Measurements from ENCODE around the gene PLEKHA7.
"Not testable (repeated sequence)": the region's sequence is repeated elsewhere in the genome, so short reads cannot be mapped to it uniquely, and the experiment has no call there.

The PLEKHA7 gene

GRCh38 chr11:16911186-16911585, 103.0 kb downstream of the PLEKHA7 start:
- Mint-ChIP-seq H3K4me1 (ENCODE audit: low read depth) (no peaks in the 10 kb centered on the region), H3K27ac (no peak overlapping the region), H3K4me3 (no peak overlapping the region), H3K9me3 (no peaks in the 10 kb centered on the region), H3K27me3 (no peaks in the 10 kb centered on the region), H3K36me3 (ENCODE audit: low read depth) (no peaks in the 10 kb centered on the region)
- intact Hi-C loops (cut with micrococcal nuclease): no loop called here

- Mint-ChIP-seq H3K27ac (no peak overlapping the region), H3K4me1 (ENCODE audit: low read depth) (no peaks in the 10 kb centered on the region), H3K27me3 (no peaks in the 10 kb centered on the region), H3K36me3 (ENCODE audit: low read depth) (no peaks in the 10 kb centered on the region), H3K9me3 (no peaks in the 10 kb centered on the region), H3K4me3 (no peak overlapping the region)
- intact Hi-C loops (cut with micrococcal nuclease): no loop called here
Measured at GRCh38 chr11:16909359-16910035, 104.7 kb downstream of the PLEKHA7 start.

DNA sequence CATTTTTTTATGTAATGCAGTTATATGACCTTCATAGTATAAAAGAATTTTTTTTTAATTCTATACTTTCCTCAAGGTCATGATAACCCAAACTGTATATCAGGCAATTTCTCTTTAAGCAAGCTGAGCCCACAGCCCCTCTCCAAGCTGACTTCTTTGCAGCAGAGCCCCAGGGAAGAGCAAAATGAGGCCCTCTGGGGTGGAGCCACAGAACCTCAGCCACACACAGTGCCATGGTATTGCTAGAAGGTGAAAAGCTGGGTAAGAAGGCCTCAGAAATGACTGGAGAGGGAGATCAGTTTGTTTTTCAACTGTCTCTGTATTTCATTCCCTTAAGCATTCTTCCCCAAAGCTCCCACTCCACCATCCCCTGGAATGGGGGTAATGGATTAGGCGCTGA, 108.8 kb downstream of the PLEKHA7 start:
- Mint-ChIP-seq H3K27me3 (no peaks in the 10 kb centered on the region), H3K9me3 (no peaks in the 10 kb centered on the region), H3K36me3 (ENCODE audit: low read depth) (no peaks in the 10 kb centered on the region), H3K4me1 (ENCODE audit: low read depth) (peaks cover 9% of the 10 kb centered on the region), H3K27ac (no peak overlapping the region), H3K4me3 (no peak overlapping the region)
- intact Hi-C loops (cut with micrococcal nuclease): no loop called here

GRCh38 chr11:16904761-16905160, 109.5 kb downstream of the PLEKHA7 start:
- H3K36me3 Mint-ChIP-seq (ENCODE audit: low read depth); H3K4me1 Mint-ChIP-seq (ENCODE audit: low read depth); H3K9me3 Mint-ChIP-seq; H3K27me3 Mint-ChIP-seq; H3K27ac Mint-ChIP-seq; intact Hi-C loops (cut with micrococcal nuclease); H3K4me3 Mint-ChIP-seq: not testable (repeated sequence)

DNA sequence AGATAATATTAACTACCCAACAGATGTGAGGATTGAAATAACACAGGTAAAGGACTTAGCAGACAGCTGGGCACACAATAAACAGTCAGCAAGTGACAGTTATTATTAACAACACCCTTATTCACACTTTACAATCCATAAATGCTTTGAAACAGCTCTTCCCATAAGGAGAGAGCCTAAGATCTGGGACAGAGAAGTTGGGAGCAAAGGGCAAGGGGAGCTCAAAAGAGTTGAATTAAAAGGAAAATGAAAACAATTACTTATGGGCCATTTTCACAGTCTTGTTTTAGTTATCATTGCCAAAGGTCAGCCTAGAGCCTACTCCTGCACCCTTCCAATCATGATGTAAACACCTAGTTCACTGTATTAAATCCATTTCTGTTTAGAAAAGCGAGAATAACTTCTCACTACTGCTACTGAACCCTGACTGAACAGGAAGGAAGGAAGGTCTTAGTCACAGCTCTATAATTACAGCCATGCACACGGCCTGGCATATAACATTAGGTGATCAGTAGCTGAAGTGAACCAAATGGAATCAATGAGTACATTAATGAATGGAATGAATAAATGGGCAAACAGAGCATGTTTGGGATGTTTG, 111.3 kb downstream of the PLEKHA7 start:
- intact Hi-C loops (cut with micrococcal nuclease): no loop called here
- no peak overlapping the region for H3K4me3 Mint-ChIP-seq
- no peak overlapping the region for H3K27ac Mint-ChIP-seq
- no peaks in the 10 kb centered on the region for H3K27me3 Mint-ChIP-seq
- no peaks in the 10 kb centered on the region for H3K36me3 Mint-ChIP-seq (ENCODE audit: low read depth)
- no peaks in the 10 kb centered on the region for H3K9me3 Mint-ChIP-seq
- H3K4me1 Mint-ChIP-seq (ENCODE audit: low read depth): peaks cover 11% of the 10 kb centered on the region

GRCh38 chr11:16902182-16902581, 112.0 kb downstream of the PLEKHA7 start:
- Mint-ChIP-seq H3K27me3 (no peaks in the 10 kb centered on the region), H3K4me1 (ENCODE audit: low read depth) (peaks cover 18% of the 10 kb centered on the region), H3K9me3 (no peaks in the 10 kb centered on the region), H3K36me3 (ENCODE audit: low read depth) (no peaks in the 10 kb centered on the region), H3K4me3 (no peak overlapping the region), H3K27ac (no peak overlapping the region)
- intact Hi-C loops (cut with micrococcal nuclease): no loop called here

DNA sequence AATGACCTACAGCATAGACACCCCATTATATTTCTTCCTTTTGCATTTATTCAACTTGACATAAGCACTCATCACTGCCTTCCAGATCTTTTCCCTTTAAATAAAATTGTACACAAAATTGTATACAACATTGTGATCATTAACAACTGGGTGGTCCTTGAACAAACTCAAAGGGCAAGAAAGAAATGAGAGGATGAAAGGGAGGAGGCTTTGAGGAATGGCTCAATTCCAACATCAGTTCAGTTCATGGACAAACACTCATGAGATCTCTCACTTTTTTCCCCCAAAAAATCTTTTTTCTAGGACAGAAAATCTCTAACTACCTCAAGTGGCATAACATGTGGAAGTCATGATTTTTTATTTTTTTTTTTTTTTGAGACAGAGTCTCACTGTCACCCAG, 113.7 kb downstream of the PLEKHA7 start:
- Mint-ChIP-seq H3K4me3 (no peak overlapping the region), H3K27me3 (no peaks in the 10 kb centered on the region), H3K9me3 (no peaks in the 10 kb centered on the region), H3K36me3 (ENCODE audit: low read depth) (no peaks in the 10 kb centered on the region), H3K27ac (no peak overlapping the region), H3K4me1 (ENCODE audit: low read depth) (peaks cover 18% of the 10 kb centered on the region)
- intact Hi-C loops (cut with micrococcal nuclease): no loop called here

- no peaks in the 10 kb centered on the region for H3K9me3 Mint-ChIP-seq
- peaks cover 18% of the 10 kb centered on the region for H3K4me1 Mint-ChIP-seq (ENCODE audit: low read depth)
- no peak overlapping the region for H3K27ac Mint-ChIP-seq
- intact Hi-C loops (cut with micrococcal nuclease): no loop called here
- no peak overlapping the region for H3K4me3 Mint-ChIP-seq
- H3K36me3 Mint-ChIP-seq (ENCODE audit: low read depth): no peaks in the 10 kb centered on the region
- H3K27me3 Mint-ChIP-seq: no peaks in the 10 kb centered on the region
Measured at GRCh38 chr11:16899708-16900303, 114.4 kb downstream of the PLEKHA7 start.

DNA sequence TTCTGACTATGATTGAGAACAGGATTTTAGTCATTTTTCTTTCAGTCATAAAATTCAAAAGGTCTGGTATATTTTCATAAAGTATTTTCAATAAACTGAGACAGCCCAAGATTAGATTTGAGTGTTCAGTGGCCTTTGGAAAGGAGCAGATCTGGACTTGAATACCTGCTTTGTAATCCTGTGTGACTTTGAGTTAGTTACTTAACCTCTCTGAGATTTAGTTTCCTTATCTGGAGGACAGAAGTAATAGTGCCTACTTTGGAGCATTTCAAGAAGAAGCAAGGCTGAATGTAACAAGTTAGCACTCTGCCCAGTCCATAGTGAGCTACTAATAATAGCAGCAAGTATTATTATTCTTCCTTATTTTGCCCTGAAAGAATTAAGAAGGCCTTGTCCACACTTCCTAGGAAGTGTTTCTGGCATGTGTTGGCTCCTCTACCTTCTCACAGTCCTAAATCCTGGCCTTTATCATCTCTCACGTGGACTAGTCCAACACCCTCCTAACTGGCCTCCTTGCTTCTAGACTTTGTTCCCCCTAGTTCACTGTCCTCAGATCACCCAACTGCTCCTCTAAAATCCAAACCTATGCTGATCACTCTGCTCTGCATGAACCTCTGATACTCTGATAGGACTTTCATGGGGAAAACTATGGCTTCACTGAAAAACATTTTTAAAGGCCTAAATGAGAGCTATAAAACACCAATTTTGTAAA, 115.8 kb downstream of the PLEKHA7 start:
- Mint-ChIP-seq H3K27ac (no peak overlapping the region), H3K4me1 (ENCODE audit: low read depth) (peaks cover 18% of the 10 kb centered on the region)
- intact Hi-C loops (cut with micrococcal nuclease): no loop called here

DNA sequence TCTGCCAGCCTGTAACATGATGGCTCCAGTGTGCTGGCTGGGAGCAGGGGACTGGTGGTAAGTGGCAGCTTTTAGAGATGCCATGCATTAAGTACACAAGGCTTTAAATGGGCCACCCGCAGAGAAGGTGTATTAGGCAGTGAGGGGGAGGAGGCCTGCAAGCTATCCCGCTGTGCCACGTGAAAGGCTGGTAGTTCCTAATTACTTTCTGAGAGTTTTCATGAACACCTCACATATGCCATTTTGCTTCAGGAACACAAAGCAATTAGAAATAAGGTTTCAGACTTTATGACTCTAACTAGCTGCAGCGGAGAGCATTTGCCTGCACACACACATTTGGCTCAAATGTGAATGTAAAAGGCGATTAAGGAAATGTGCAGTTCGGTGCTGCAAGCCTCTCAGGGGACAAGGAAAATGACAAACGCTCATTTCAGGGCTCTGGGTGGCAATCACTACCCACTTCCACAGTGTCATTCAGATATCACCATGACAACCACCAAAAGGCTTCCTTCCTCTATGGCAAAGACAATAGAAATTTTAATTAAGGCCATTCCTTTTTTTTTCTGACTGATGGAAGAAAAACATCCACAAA, 116.6 kb downstream of the PLEKHA7 start:
- H3K9me3 Mint-ChIP-seq: no peaks in the 10 kb centered on the region
- H3K4me1 Mint-ChIP-seq (ENCODE audit: low read depth): peaks cover 10% of the 10 kb centered on the region
- intact Hi-C loops (cut with micrococcal nuclease): no loop called here
- H3K36me3 Mint-ChIP-seq (ENCODE audit: low read depth): no peaks in the 10 kb centered on the region
- H3K27ac Mint-ChIP-seq: no peak overlapping the region
- no peak overlapping the region for H3K4me3 Mint-ChIP-seq
- no peaks in the 10 kb centered on the region for H3K27me3 Mint-ChIP-seq

More for the DNA sequence above, 115.8 kb downstream of the PLEKHA7 start:
- no peak overlapping the region for H3K4me3 Mint-ChIP-seq
- H3K9me3 Mint-ChIP-seq: no peaks in the 10 kb centered on the region
- H3K36me3 Mint-ChIP-seq (ENCODE audit: low read depth): no peaks in the 10 kb centered on the region
- H3K27me3 Mint-ChIP-seq: no peaks in the 10 kb centered on the region

GRCh38 chr11:16896729-16897469, 117.3 kb downstream of the PLEKHA7 start:
- no peaks in the 10 kb centered on the region for H3K36me3 Mint-ChIP-seq (ENCODE audit: low read depth)
- intact Hi-C loops (cut with micrococcal nuclease): no loop called here
- H3K27me3 Mint-ChIP-seq: no peaks in the 10 kb centered on the region
- H3K9me3 Mint-ChIP-seq: no peaks in the 10 kb centered on the region
- no peak overlapping the region for H3K27ac Mint-ChIP-seq
- no peak overlapping the region for H3K4me3 Mint-ChIP-seq
- peaks cover 9% of the 10 kb centered on the region for H3K4me1 Mint-ChIP-seq (ENCODE audit: low read depth)

DNA sequence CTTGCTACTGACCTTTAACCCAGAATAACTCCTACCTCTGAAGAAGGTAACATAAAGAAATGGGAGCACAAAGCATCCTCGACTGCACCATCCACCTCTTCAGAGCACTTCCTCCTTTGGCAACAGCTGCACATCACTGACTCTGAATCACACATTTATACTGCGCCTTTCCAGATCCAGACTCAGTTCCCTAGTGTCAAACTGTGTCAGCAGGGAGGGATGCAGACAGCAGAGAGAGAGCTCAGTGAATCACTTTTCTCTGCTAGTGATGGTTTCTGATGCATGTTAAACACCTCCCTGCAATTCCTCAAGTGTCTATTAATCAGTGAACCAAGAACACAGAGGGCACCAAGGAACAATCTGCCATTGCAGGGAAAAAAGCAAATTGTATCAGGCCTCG, 118.9 kb downstream of the PLEKHA7 start:
- no peak overlapping the region for H3K4me3 Mint-ChIP-seq
- peaks cover 9% of the 10 kb centered on the region for H3K4me1 Mint-ChIP-seq (ENCODE audit: low read depth)
- no peaks in the 10 kb centered on the region for H3K9me3 Mint-ChIP-seq
- intact Hi-C loops (cut with micrococcal nuclease): no loop called here
- H3K36me3 Mint-ChIP-seq (ENCODE audit: low read depth): no peaks in the 10 kb centered on the region
- no peak overlapping the region for H3K27ac Mint-ChIP-seq
- H3K27me3 Mint-ChIP-seq: no peaks in the 10 kb centered on the region

- intact Hi-C loops (cut with micrococcal nuclease): no loop called here
- no peaks in the 10 kb centered on the region for H3K27me3 Mint-ChIP-seq
- H3K4me3 Mint-ChIP-seq: no peak overlapping the region
- peaks cover 9% of the 10 kb centered on the region for H3K9me3 Mint-ChIP-seq
- no peak overlapping the region for H3K27ac Mint-ChIP-seq
- H3K4me1 Mint-ChIP-seq (ENCODE audit: low read depth): peaks cover 9% of the 10 kb centered on the region
- no peaks in the 10 kb centered on the region for H3K36me3 Mint-ChIP-seq (ENCODE audit: low read depth)
Measured at GRCh38 chr11:16893456-16894066, 120.7 kb downstream of the PLEKHA7 start.
